HG03442 (cell line): ENCODE data around the gene FOCAD.
A peak's percentile ranks its signal among the peaks of the same experiment; 100 is the strongest.

Experiments used
- ATAC-seq: cut with Tn5 transposase; IDR thresholded peaks from one replicate; pipeline ENCODE4 v1.9.1; 2021; ENCODE audit warnings: mild to moderate bottlenecking, moderate library complexity; ENCODE audit not compliant: unreplicated experiment

FOCAD gene

DNA sequence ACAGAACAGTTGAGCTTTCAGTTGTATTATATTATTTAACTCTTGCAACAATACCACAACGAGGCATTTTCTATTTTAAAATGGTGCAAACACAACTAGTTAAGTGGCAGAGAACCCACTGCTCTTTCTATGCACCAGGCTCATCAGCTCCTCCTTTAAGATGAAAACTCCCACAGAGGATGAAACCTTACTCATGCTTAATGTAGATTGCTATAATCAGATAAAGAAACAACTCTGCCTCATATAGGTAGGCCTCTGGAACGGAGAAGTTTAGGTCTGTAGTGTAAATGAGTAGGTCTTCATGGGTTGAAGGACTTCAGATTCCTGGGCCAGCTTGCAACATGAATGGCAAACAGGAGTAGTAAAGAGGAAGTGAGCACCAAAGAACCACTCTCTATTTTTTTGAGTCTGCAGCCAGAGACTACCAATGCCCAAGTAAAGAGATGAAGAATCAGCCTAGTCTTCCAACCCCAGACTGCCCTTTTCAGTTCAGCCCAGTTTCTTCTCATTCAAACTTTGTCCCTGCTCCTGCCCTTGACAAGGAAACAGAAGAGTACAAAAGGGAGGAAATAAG is 313.5 kb downstream of the FOCAD start:
- peak; percentile 67 for ATAC-seq

DNA sequence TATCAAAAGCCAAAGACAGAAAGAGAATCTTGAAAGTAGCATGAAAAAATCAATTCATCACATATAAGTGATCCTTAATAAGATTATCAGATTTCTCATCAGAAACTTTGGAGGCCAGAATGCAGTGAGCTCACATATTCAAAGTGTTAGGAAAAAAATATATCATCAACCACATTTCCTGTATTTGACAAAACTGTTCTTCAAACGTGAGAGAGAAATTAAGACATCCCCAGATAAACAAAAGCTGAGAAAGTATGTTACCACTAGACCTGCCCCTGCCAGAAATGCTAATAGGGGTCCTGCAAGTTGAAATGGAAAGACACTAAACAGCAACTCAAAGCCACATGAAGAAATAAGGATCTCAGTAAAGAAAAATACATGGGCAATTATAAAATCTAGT is 317.5 kb downstream of the FOCAD start:
- no peak for ATAC-seq

DNA sequence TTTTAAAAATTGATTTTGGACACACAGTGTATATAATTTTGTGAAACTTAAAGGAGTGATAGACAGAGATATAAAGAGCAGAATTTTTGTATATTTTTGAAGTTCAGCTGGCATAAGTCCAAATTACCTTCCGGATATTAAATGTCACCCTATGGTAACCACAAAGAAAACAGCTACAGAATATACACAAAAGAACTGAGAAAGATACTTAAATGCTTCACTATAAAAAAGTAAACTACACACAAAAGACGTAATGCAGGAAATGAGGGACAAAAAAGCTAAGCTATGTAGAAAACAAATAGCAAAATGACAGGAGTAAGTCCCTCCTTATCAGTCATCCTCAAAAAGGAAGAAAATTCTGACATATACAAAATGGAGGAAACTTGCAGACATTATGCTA is 318.0 kb downstream of the FOCAD start:
- no peak for ATAC-seq

DNA sequence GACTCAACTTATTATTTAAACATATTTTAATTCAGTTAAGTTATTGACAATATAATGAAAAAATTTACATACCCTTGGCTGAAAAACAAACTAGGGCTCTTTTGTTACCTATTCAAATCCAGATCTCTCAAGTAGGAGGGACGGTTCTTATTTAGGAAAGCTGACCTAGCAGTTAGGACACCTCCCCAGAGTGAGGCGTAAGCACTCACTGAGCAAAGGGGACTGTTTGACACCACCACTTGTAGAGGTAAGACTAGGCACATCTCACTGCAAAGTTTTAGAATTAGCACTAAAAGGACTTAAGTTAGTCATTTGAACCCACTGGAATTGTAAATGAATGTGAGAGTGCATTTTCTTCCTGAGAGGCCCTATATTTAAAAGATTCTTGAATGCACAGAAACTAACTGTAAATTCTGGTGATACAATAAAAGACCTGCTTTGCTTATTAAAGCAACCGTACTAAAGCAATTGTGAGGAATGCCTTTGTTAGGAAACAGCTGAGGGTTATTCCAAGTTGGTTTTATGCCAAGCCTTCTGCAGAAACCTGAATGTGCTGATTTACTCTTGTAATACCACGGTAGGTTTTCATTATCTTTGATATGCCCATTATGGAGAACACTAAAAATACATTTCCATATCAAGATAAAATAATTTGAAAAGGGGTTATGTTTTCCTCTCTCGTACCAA is 331.2 kb downstream of the FOCAD start:
- ATAC-seq: no peak

DNA sequence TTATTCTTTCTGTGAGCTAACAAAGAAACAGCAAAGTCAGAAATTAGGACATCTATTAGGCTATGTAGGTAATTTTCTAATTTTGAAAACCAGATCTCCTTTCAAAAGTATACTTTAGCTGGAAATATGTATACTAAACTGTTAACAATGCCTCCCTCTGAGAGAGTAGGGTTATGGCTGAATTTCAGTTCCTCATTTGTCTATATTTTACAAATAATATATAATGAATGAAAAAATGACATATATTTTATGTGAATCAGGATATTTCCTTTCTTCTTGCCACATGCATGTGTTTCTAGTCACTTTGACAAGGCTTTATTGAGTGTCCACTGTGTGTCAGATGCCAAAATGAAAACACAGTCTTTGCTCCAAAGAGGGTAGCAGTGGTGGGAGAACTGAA is 331.9 kb downstream of the FOCAD start:
- ATAC-seq: peak; percentile 49

DNA sequence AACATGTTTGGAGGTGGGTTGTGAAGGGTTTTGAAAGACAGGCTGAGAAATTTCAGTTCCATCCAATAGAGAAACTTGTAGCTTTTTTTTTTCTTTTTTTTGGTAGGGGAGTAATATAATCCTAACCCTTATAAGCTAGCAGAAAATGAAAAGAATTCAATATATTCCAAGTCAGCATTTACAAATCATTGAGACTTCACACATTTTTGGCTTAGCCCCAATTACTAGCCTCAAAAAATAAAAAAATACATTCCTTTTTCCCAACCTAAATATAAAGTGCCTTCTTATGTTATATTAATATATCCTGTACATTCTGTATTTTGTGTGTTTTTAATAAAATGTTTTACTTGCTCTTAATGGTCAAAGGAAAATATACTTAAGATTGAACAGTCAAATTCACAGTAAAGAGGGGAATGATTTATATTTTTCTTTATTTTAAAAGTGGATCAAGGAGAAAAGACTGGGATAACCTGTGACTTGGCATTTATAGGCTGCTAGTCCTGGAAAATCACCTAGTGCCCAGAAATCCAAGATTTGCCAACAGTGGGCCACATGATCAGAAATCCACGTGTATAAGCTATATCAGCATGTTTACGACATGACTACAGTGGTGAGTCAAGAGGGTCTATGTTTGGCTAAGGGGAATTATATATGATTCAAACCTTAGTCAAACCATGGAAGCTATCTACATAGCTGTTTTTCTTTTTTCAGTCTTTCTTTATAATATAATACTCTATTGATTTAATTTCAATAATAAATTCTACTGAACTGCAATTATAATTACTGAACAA is 332.8 kb downstream of the FOCAD start:
- no peak for ATAC-seq

DNA sequence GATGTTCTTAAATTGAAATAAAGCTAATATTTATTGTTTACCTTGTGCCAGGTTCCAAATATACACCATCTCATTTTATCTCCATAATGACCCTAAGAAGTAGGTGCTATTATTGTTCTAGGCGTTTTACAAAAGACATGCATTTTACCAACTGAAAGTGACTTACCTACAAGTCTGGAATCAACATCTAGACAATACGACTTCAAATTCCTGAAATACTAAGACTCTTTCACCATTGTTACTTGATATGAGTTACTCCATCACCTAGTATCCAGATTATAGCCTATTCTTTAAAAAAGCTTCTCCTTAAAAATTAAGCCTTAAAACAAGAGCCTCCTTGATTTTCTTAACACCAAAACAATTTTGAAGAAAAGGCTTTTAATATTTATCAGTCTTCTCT is 334.1 kb downstream of the FOCAD start:
- no peak for ATAC-seq

DNA sequence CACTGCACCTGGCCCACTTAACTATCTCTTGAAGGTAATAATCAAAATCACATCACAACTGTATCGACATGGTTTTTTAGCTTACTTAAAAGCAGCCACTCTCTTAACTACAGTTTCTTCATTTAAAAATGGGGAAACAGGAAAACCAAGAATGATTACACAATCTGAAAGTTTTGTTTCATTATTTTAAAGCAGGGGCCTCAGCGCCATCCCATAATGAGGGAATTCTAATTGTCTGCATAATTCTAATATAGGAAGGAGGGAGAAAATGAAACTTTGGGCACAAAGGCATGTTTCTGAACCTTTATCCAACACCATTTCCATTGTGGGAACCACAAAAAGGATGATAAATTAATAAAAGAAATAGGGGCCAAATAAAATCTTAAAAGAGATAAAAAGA is 339.8 kb downstream of the FOCAD start:
- ATAC-seq: no peak

DNA sequence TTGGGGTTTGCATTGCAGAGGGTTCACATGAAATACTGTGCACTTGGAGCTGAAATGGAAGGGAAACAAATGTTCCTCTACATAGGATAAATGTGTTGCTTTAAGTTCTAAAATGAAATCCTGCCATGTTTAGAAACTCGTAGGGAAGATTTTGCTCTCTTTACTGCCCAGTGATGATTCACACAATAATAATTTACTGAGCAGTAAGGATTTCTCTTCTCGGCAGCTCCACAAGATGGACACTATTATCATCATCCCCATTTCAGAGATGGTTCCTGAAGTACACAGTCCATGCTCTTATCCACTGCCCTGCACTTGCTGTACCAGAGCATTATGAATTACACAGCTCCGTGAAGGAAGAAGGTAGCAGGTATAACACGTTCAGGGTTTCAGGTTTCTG is 343.2 kb downstream of the FOCAD start:
- ATAC-seq: no peak

DNA sequence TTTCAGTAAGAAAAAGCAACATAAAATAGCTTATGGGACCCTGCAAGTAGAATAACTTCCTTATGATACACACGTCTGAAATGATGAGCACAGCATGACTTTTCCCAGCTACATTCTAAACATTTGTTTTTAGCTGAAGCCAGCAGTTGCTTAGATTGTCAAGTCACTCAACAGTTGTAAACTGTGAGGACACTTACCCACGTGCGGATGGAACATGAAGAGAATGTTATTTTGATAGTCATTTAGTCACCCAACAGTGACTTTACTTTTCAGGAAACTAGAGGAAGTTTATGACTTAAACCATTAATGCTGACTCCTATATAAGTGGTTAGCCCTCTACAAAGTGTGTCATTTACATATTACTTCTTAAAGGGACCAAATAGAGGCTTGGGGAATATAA is 344.4 kb downstream of the FOCAD start:
- ATAC-seq: no peak

DNA sequence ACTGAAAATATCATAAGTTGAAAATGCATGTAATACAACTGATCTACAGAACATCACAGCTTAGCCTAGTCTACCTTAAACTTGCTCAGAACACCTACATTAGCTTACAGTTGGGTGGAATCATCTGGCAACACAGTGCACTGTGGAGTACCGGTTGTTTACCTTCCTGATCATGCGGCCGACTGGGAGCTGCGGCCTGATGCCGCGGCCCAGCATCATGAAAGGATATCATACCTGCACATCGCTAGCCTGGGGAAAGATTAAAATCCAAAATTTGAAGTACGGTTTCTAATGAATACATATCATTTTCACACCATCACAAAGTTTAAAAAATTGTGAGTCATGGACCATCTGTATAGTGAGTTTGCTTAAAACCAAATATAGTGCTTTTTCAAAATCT is 345.6 kb downstream of the FOCAD start:
- no peak for ATAC-seq

DNA sequence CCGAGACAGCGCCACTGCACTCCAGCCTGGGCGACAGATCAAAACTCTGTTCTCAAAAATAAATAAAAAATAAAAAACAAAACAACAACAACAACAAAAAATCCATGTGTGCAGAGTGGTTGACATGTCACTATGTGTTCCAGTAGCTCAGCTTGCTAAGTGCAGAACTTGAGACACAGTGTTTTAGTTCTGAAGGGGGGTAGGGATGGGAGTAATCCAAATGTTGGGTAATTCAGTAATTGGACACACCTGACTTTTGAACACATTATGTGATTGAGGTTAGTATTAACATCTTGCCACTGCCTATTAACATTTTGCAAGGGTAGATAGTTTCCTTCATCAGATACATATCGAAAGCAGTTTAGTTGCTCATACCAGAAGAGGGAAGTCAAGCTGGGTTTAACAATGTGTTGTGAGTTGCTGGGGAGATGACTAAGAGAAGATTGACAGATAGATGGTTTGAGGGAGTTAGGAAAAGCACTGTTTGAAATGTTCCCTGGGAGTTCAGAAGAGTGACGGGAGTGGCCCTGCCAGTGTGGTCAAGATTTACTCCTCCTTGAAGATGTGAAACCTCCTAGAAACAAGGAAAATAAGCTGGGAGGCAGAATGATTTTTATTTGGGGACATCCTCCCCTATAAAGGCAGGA is 346.5 kb downstream of the FOCAD start:
- peak; percentile 80 for ATAC-seq

DNA sequence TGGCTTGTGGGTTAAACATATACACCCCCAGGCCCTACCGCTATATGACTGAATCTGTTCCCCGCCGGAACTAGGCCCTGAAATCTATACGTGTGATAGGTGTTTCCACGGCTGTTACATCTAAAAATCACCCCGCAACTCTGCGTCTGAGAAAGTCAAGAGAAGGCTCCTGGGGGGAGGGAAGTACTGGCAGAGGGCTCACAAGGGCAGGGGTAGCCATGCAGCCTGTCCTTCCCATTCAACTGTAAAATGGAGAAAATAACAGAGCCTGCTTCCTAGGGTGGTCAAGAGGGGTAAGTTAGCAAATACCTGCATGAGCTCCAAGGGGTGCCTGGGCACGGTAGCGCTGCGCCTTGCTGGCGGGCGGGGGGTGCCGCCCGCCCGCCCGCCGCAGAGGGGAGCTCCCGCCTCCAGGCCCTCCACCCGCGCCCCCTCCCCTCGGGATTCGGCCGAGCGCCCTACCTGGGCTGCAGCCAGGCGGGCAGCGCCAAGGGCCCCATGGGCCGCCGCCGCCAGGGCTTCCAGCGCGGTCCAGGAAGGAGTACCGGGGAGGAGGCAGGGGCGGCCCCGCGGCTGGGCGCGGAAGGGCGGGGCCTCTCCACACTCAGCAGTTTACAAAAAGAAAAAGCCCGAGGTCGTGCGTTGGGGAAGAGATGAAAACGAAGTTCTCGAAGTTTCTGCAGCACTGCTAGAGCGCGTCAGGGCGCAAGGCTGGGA is 347.2 kb downstream of the FOCAD start, which contains the start of gene HACD4:
Gene HACD4 (minus strand): TSS at position 550 of the 717 bp plus-strand sequence. CDS start 50 bp downstream, at position 500.
- peak; percentile 78 for ATAC-seq

DNA sequence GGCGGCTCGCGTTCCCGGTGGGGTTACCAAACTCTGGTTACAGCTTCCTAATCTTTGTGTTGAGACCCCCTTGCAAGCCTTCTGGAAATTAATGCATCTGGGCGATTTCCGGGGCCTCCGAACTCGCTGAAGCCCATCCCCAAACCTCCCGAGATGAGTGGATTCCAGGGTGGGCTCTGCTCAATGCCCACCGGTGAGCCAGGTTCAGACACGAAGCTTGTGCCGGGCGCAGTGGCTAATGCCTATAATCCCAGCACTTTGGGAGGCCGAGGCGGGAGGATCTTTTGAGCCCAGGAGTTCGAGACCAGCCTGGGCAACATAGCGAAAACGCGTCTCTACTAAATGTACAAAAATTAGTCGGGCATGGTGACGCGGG is 347.7 kb downstream of the FOCAD start:
- no peak for ATAC-seq

DNA sequence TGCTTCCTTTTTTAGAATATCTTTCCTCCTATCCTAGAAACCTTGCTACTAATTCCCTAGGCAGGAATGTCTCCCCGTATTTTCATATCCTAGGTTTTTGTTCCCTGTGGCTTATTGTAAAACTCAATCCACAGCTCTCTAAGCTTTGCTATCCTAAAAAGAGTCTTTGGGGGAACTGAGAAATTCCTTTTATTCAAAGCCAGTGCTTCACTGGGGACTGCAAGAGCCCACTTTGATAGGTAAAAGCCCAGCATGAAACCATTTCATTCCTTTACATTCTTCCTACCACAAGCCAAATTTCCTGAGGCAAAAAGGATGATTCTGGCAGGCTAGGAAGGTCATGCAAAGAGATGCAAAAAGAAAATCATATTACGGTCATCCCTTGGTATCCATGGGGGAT is 353.2 kb downstream of the FOCAD start:
- no peak for ATAC-seq

DNA sequence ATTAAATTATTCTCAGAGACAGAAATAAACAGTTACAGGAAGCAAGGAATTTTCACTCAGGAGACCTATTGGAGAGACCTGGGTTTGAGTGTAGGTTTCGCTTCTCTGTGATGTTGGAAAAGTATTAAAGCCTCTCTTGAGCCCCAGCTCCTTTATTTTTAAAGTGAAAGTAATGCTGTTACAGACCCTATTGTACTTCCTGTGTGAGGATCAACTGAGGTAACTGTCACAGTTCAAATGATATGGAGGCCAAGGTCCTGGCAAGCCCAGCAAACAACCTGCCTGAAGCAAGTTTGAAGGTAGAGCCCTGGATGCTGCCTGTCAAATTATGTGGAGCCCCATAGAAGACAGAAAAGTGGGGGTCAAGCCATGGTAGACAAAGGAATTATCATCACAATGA is 355.2 kb downstream of the FOCAD start:
- ATAC-seq: no peak

DNA sequence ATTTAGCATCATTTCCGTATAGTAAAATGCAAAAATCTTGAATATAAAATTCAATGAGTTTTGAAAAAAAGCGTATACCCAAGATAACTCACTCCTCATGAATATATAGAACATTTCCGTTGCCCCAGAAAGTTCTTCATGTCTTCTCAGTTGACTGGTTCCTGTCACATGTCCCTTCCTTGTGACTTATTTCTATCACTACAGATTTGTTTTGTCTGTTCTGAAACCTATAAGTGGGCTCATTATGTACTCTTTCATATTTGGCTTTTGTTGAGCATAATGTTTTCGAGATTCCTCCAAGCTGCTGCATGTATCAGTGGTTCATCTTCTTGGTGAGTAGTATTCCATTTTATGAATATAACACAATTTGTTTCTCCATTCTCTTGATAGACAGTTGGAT is 358.4 kb downstream of the FOCAD start:
- no peak for ATAC-seq

DNA sequence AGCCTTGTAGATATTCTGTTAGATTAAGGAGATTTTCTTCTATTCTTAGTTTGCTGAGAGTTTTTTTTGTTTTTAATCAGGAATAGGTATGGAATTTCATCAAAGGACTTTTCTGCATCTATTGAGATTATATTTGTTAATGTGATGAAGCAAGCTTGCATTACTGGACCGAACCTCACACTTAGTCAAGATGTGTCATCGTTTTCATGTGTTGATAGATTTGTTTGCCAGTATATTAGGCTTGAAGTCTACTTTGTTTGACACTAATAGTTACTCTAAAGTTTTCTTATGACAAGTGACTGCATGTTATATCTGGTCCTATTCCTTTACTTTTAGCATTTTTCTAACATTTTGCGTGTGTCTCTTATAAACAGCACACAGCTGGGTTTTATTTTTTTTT is 359.8 kb downstream of the FOCAD start:
- ATAC-seq: no peak
